Measurements from ENCODE around the gene FASTKD2. TPM values are rescaled to one million over a fixed set of nuclear protein-coding genes. Genes with fewer than 3 reads are reported as not detected.

Gene FASTKD2
- total RNA-seq, 4 donors from 2014 or later = 15.8 to 34.0 (median 29.8) TPM

DNA sequence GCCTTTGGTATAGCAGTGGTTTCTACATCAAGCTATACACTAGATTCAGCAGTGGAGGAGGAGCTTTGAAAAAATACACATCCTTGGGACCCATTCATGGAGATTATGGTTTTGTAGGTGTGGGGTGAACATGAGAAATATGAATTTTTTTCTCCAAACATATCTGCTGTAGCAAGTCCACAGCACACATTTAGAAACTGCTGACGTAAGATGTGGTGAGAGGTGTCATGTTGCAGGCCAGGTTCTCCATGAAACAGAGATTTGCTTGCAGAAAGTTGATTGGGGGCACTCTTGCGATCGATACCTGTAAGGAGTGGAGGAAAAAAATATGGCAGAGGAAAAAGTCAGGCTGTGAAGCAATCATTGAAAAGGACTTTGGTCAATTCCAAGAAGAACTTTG lies 67.9 kb downstream of the FASTKD2 start:
- TF ChIP-seq, protein P1, sequence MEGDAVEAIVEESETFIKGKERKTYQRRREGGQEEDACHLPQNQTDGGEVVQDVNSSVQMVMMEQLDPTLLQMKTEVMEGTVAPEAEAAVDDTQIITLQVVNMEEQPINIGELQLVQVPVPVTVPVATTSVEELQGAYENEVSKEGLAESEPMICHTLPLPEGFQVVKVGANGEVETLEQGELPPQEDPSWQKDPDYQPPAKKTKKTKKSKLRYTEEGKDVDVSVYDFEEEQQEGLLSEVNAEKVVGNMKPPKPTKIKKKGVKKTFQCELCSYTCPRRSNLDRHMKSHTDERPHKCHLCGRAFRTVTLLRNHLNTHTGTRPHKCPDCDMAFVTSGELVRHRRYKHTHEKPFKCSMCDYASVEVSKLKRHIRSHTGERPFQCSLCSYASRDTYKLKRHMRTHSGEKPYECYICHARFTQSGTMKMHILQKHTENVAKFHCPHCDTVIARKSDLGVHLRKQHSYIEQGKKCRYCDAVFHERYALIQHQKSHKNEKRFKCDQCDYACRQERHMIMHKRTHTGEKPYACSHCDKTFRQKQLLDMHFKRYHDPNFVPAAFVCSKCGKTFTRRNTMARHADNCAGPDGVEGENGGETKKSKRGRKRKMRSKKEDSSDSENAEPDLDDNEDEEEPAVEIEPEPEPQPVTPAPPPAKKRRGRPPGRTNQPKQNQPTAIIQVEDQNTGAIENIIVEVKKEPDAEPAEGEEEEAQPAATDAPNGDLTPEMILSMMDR (IDR thresholded peaks at IDR 0.05) = no peak
- no peak for TF ChIP-seq POLR2A (IDR thresholded peaks at IDR 0.05)
- no peak overlapping the region for H3K4me3 ChIP-seq
- H3K4me1 ChIP-seq = peaks cover 0 to 7% (median 0%) of the 10 kb centered on the region in 4 donors
- no peak for DNase-seq
- H3K27ac ChIP-seq = no peak overlapping the region
- H3K9me3 ChIP-seq = peaks cover 0 to 5% (median 0%) of the 10 kb centered on the region in 4 donors
- H3K27me3 ChIP-seq = no peaks in the 10 kb centered on the region
- H3K36me3 ChIP-seq = no peaks in the 10 kb centered on the region

DNA sequence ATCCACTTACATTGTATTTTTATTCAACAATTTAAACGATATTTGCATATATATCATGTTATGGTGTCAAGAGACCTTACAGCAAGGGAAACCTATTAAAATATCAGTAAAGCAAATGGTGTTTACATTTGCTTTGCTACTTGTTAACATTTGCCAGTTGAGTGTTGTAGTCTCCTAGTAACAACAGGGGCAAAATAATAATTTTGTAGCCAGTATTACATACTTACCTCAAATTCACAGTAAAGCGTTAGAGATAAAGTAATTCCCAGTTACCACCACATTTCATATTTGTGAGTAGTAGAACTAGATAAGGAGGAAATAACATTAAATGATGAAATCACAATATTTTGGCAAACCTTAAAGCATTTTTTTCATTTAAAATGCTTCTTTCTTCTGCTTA lies 71.3 kb downstream of the FASTKD2 start:
- Histone ChIP-seq H3K4me3 (no peak overlapping the region), H3K9me3 (peaks cover 0 to 5% (median 0%) of the 10 kb centered on the region in 4 donors), H3K4me1 (peaks cover 0 to 7% (median 0%) of the 10 kb centered on the region in 4 donors), H3K27me3 (no peaks in the 10 kb centered on the region), H3K36me3 (no peaks in the 10 kb centered on the region), H3K27ac (no peak overlapping the region)
- TF ChIP-seq, protein P1 (IDR thresholded peaks at IDR 0.05) = no peak
- no peak for TF ChIP-seq POLR2A (IDR thresholded peaks at IDR 0.05)
- DNase-seq = no peak

DNA sequence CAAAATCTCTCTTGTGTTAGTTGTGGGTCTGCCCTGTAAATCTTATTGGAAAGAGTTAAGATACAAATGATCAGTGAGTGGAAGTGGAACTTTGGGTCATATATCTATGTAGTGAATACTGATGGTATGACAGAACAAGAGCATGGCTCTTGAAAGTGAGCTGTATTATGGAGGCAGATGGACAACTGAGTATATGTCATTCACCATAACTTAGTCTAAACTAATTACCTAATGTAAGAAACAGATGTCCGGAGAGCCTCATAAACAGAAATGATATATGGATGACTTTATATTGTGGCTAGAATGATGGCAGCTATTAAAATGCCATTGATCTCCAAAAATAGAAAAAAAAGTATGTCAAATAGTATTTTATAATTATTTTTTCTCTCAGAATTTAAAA lies 72.4 kb downstream of the FASTKD2 start:
- no peak for DNase-seq
- H3K4me3 ChIP-seq = no peak overlapping the region
- H3K36me3 ChIP-seq = no peaks in the 10 kb centered on the region
- no peak overlapping the region for H3K27ac ChIP-seq
- peaks cover 0 to 5% (median 0%) of the 10 kb centered on the region in 4 donors for H3K9me3 ChIP-seq
- H3K4me1 ChIP-seq = peaks cover 0 to 7% (median 0%) of the 10 kb centered on the region in 4 donors
- TF ChIP-seq, protein P1 (IDR thresholded peaks at IDR 0.05) = no peak
- TF ChIP-seq POLR2A (IDR thresholded peaks at IDR 0.05) = no peak
- no peaks in the 10 kb centered on the region for H3K27me3 ChIP-seq

DNA sequence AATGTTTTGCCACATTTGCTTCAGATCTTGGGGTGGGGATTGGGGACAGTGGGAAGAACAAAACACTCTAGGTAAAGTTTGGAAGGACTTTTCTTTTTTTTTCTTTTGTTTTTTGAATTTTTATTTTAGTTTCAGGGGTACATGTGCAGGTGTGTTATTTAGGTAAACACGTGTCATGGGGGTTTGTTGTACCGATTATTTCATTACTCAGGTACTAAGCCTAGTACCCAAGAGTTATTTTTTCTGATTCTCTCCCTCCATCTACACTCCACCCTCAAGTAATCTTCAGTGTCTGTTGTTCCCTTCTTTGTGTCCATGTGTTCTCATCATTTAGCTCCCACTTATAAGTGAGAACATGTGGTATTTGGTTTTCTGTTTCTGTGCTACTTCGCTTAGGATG lies 73.3 kb downstream of the FASTKD2 start:
- H3K27me3 ChIP-seq = no peaks in the 10 kb centered on the region
- no peak overlapping the region for H3K4me3 ChIP-seq
- TF ChIP-seq POLR2A (IDR thresholded peaks at IDR 0.05) = no peak
- TF ChIP-seq, protein P1 (IDR thresholded peaks at IDR 0.05) = no peak
- H3K36me3 ChIP-seq = no peaks in the 10 kb centered on the region
- H3K9me3 ChIP-seq = peaks cover 0 to under 1% (median 0%) of the 10 kb centered on the region in 4 donors
- H3K27ac ChIP-seq = no peak overlapping the region
- H3K4me1 ChIP-seq = peaks cover 0 to 7% (median 0%) of the 10 kb centered on the region in 4 donors
- DNase-seq = no peak

DNA sequence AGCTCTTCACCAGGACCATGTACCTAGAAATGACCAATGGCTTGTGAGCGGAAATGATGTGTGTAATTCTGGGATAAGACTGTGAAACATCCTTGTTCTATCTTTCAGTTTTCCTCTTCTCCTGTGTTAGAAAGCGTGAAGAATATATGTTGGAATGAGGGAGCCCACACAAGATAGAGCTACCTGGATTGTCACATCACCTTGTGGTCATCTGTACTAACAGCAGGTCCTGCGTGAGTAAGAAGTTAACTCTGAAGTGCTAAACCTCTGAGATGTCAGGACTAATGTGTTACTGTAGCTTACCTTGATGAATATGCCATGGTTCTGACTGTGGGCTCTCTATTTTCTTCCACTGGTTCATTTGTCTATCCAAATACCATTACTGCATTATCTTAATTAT lies 75.6 kb downstream of the FASTKD2 start:
- no peak for TF ChIP-seq POLR2A (IDR thresholded peaks at IDR 0.05)
- TF ChIP-seq, protein P1 (IDR thresholded peaks at IDR 0.05) = no peak
- DNase-seq = no peak

More for the DNA sequence above, 75.6 kb downstream of the FASTKD2 start:
- Histone ChIP-seq H3K4me1 (peaks cover 0 to 7% (median 0%) of the 10 kb centered on the region in 4 donors), H3K9me3 (no peaks in the 10 kb centered on the region), H3K27me3 (no peaks in the 10 kb centered on the region), H3K27ac (no peak overlapping the region), H3K36me3 (no peaks in the 10 kb centered on the region), H3K4me3 (no peak overlapping the region)

Small RNA genes within 50 kb of the gene (small RNA-seq; reads per million reads assigned to genes)
- gene MIR3130-2 = 0 reads per million in 2 donors

Other genes starting within 250 kb of the FASTKD2 start
- gene FAM237A, start 123.1 kb upstream of the FASTKD2 start, total RNA-seq = not detected
- not detected for gene DYTN, start 47.2 kb upstream of the FASTKD2 start, total RNA-seq
- gene MDH1B, start 278 bp upstream of the FASTKD2 start, total RNA-seq = 10 to 100 TPM in 1 of 4 donors, 1 to 10 TPM in 1, under 1 TPM in 1, not detected in 1; 0.40 to 23.9 (median 1.1) TPM
- 100 to 1,000 TPM in 3 of 4 donors, not detected in 1; 208 to 585 (median 234) TPM for gene CPO, start 173.9 kb downstream of the FASTKD2 start, total RNA-seq